WERI-Rb-1 (cell line): ENCODE measurements around the gene C20orf96.
A peak's percentile ranks its signal among the peaks of the same experiment; 100 is the strongest.

ENCODE experiments used
- DNase-seq: peaks from one replicate; pipeline ENCODE4 v3.0.0-alpha.2; 2020
- H3K27ac ChIP-seq: fragments of 250-450 bp; sonication (Bioruptor Pico); 2 replicates; pipeline ENCODE4 v1.5.1; 2020; ENCODE audit warnings: mild to moderate bottlenecking, moderate library complexity
- H3K27me3 ChIP-seq: fragments of 250-450 bp; sonication (Bioruptor Pico); 2 replicates; pipeline ENCODE4 v1.5.1; 2021; ENCODE audit warnings: mild to moderate bottlenecking, low read depth, moderate library complexity; ENCODE audit not compliant: insufficient read depth, severe bottlenecking
- H3K36me3 ChIP-seq: fragments of 250-450 bp; sonication (Bioruptor Pico); 2 replicates; pipeline ENCODE4 v1.5.1; 2020; ENCODE audit warnings: mild to moderate bottlenecking, moderate library complexity
- H3K4me3 ChIP-seq: 2 replicates; pipeline ENCODE4 v1.5.1; 2011; ENCODE audit warnings: low read depth, mild to moderate bottlenecking, control low read depth, low read length
- H3K9me3 ChIP-seq: fragments of 250-450 bp; sonication (Bioruptor Pico); 2 replicates; pipeline ENCODE4 v1.5.1; 2021; ENCODE audit warnings: mild to moderate bottlenecking, moderate library complexity; ENCODE audit not compliant: severe bottlenecking
- TF ChIP-seq, protein P1 (sequence below): IDR thresholded peaks from 2 replicates; pipeline ENCODE4 v1.5.1; 2011; ENCODE audit warnings: low read depth, mild to moderate bottlenecking, control low read depth, inconsistent platforms, low read length

C20orf96 gene

DNA sequence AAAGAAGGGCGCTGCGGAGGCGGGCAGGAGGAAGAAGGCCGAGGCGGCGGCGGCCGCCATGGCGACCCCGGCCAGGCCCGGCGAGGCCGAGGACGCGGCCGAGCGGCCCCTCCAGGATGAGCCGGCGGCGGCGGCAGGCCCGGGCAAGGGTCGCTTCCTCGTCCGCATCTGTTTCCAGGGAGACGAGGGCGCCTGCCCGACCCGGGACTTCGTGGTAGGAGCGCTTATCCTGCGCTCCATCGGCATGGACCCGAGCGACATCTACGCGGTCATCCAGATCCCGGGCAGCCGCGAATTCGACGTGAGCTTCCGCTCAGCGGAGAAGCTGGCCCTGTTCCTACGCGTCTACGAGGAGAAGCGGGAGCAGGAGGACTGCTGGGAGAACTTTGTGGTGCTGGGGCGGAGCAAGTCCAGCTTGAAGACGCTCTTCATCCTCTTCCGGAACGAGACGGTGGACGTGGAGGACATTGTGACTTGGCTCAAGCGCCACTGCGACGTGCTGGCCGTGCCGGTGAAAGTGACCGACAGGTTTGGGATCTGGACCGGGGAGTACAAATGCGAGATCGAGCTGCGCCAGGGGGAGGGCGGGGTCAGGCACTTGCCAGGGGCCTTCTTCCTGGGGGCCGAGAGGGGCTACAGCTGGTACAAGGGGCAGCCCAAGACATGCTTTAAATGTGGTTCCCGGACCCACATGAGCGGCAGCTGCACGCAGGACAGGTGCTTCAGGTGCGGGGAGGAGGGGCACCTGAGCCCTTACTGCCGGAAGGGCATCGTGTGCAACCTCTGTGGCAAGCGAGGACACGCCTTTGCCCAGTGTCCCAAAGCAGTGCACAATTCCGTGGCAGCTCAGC lies 7.6 kb upstream of the C20orf96 start:
- Histone ChIP-seq H3K27me3 (no peaks in the 10 kb centered on the region), H3K9me3 (no peaks in the 10 kb centered on the region), H3K4me3 (peak overlapping the region; percentile 65), H3K36me3 (peaks cover 19% of the 10 kb centered on the region), H3K27ac (peak overlapping the region; percentile 96)
- peak; percentile 49 for DNase-seq
- TF ChIP-seq, protein P1, sequence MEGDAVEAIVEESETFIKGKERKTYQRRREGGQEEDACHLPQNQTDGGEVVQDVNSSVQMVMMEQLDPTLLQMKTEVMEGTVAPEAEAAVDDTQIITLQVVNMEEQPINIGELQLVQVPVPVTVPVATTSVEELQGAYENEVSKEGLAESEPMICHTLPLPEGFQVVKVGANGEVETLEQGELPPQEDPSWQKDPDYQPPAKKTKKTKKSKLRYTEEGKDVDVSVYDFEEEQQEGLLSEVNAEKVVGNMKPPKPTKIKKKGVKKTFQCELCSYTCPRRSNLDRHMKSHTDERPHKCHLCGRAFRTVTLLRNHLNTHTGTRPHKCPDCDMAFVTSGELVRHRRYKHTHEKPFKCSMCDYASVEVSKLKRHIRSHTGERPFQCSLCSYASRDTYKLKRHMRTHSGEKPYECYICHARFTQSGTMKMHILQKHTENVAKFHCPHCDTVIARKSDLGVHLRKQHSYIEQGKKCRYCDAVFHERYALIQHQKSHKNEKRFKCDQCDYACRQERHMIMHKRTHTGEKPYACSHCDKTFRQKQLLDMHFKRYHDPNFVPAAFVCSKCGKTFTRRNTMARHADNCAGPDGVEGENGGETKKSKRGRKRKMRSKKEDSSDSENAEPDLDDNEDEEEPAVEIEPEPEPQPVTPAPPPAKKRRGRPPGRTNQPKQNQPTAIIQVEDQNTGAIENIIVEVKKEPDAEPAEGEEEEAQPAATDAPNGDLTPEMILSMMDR: no peak

- Histone ChIP-seq H3K27me3 (no peaks in the 10 kb centered on the region), H3K27ac (peak within 1 kb of the TSS; percentile 96), H3K4me3 (peak within 1 kb of the TSS; percentile 65), H3K9me3 (no peaks in the 10 kb centered on the region), H3K36me3 (peaks cover 19% of the 10 kb centered on the region)
- DNase-seq: peak; percentile 87
- TF ChIP-seq, protein P1: no peak
Observed at GRCh38 chr20:297098-297924, 6.8 kb upstream of the C20orf96 start, which contains the start of gene ZCCHC3. Gene ZCCHC3 (plus strand): TSS chr20:297570. CDS start chr20:297587, 17 bp downstream.

- no peak for DNase-seq
- H3K9me3 ChIP-seq: no peaks in the 10 kb centered on the region
- H3K36me3 ChIP-seq: peaks cover 19% of the 10 kb centered on the region
- H3K27ac ChIP-seq: no peak overlapping the region
- no peak overlapping the region for H3K4me3 ChIP-seq
- TF ChIP-seq, protein P1: no peak
- no peaks in the 10 kb centered on the region for H3K27me3 ChIP-seq
Observed at GRCh38 chr20:295804-296203, 5.3 kb upstream of the C20orf96 start.

GRCh38 chr20:294602-295001 lies 4.1 kb upstream of the C20orf96 start:
- no peak for DNase-seq
- no peak overlapping the region for H3K27ac ChIP-seq
- no peaks in the 10 kb centered on the region for H3K9me3 ChIP-seq
- TF ChIP-seq, protein P1: no peak
- no peaks in the 10 kb centered on the region for H3K27me3 ChIP-seq
- no peak overlapping the region for H3K4me3 ChIP-seq
- peaks cover 7% of the 10 kb centered on the region for H3K36me3 ChIP-seq

GRCh38 chr20:289693-290083 lies 862 bp downstream of the C20orf96 start:
- Histone ChIP-seq H3K27me3 (no peaks in the 10 kb centered on the region), H3K4me3 (peak overlapping the region; percentile 98), H3K27ac (peak overlapping the region; percentile 85)

More at GRCh38 chr20:289693-290083, 862 bp downstream of the C20orf96 start:
- H3K36me3 ChIP-seq: peaks cover 15% of the 10 kb centered on the region
- no peak for DNase-seq
- TF ChIP-seq, protein P1: no peak
- H3K9me3 ChIP-seq: no peaks in the 10 kb centered on the region
